H9 (cell line): ENCODE measurements around the gene SIPA1L3. TPM values are rescaled to one million over a fixed set of nuclear protein-coding genes. Genes with fewer than 3 reads are reported as not detected.

Experiments used
- DNase-seq: peaks from one replicate; pipeline ENCODE4 v3.0.0-alpha.2; 2017
- H2AFZ ChIP-seq: one replicate; pipeline ENCODE4 v1.6.1; 2013; ENCODE audit warnings: mild to moderate bottlenecking, low read length, control low read depth, moderate library complexity
- H2AK5ac ChIP-seq: 2 replicates; pipeline ENCODE4 v1.6.1; 2013; ENCODE audit warnings: low read length, control low read depth, mixed read lengths; ENCODE audit not compliant: insufficient read length
- H2BK120ac ChIP-seq: one replicate; pipeline ENCODE4 v1.6.1; 2013; ENCODE audit warnings: low read depth, mild to moderate bottlenecking, low read length, control low read depth, inconsistent platforms; ENCODE audit not compliant: poor library complexity, severe bottlenecking
- H2BK12ac ChIP-seq: 2 replicates; pipeline ENCODE4 v1.6.1; 2013; ENCODE audit warnings: low read length, control low read depth, mixed read lengths, low read depth; ENCODE audit not compliant: insufficient read length
- H2BK15ac ChIP-seq: 2 replicates; pipeline ENCODE4 v1.6.1; 2013; ENCODE audit warnings: low read depth, low read length, control low read depth
- H2BK20ac ChIP-seq: one replicate; pipeline ENCODE4 v1.6.1; 2013; ENCODE audit warnings: low read depth, mild to moderate bottlenecking, low read length, control low read depth, inconsistent platforms; ENCODE audit not compliant: poor library complexity, severe bottlenecking
- H2BK5ac ChIP-seq: 2 replicates; pipeline ENCODE4 v1.6.1; 2013; ENCODE audit warnings: low read length, control low read depth, mixed read lengths; ENCODE audit not compliant: insufficient read length
- H3K14ac ChIP-seq: 2 replicates; pipeline ENCODE4 v1.6.1; 2013; ENCODE audit warnings: low read length, control low read depth; ENCODE audit not compliant: insufficient read depth
- H3K18ac ChIP-seq: 2 replicates; pipeline ENCODE4 v1.6.1; 2013; ENCODE audit warnings: low read depth, mild to moderate bottlenecking, mixed read lengths, low read length, control low read depth; ENCODE audit not compliant: insufficient read length
- H3K23ac ChIP-seq: 2 replicates; pipeline ENCODE4 v1.6.1; 2013; ENCODE audit warnings: low read length, control low read depth, mixed read lengths, low read depth; ENCODE audit not compliant: insufficient read length
- H3K23me2 ChIP-seq: 2 replicates; pipeline ENCODE4 v1.6.1; 2013; ENCODE audit warnings: low read depth, mild to moderate bottlenecking, mixed read lengths, low read length, control low read depth; ENCODE audit not compliant: insufficient read length, poor library complexity, severe bottlenecking
- H3K27ac ChIP-seq: 2 replicates; pipeline ENCODE4 v1.5.1; 2013; ENCODE audit warnings: low read length, control low read depth, mixed read lengths, low read depth; ENCODE audit not compliant: insufficient read length
- H3K27me3 ChIP-seq: 2 replicates; pipeline ENCODE4 v1.6.1; 2013; ENCODE audit warnings: low read length, control low read depth, inconsistent platforms; ENCODE audit not compliant: insufficient read depth
- H3K4ac ChIP-seq: 2 replicates; pipeline ENCODE4 v1.6.1; 2013; ENCODE audit warnings: low read depth, mild to moderate bottlenecking, control low read depth, inconsistent platforms, low read length, moderate library complexity
- H3K4me1 ChIP-seq: 2 replicates; pipeline ENCODE4 v1.6.1; 2013; ENCODE audit warnings: low read length, control low read depth, inconsistent platforms; ENCODE audit not compliant: insufficient read depth
- H3K4me2 ChIP-seq: 2 replicates; pipeline ENCODE4 v1.6.1; 2013; ENCODE audit warnings: low read length, control low read depth, mixed read lengths; ENCODE audit not compliant: insufficient read length, insufficient read depth
- H3K56ac ChIP-seq: 2 replicates; pipeline ENCODE4 v1.6.1; 2013; ENCODE audit warnings: low read depth, mild to moderate bottlenecking, mixed read lengths, low read length, control low read depth; ENCODE audit not compliant: insufficient read length
- H3K79me1 ChIP-seq: 2 replicates; pipeline ENCODE4 v1.6.1; 2013; ENCODE audit warnings: low read depth, mild to moderate bottlenecking, moderate library complexity, low read length, control low read depth, inconsistent platforms; ENCODE audit not compliant: insufficient read depth, poor library complexity, severe bottlenecking
- H3K79me2 ChIP-seq: 2 replicates; pipeline ENCODE4 v1.6.1; 2013; ENCODE audit warnings: low read length, control low read depth, inconsistent platforms; ENCODE audit not compliant: insufficient read depth
- H3K9ac ChIP-seq: 2 replicates; pipeline ENCODE4 v1.6.1; 2013; ENCODE audit warnings: low read length, control low read depth, mixed read lengths; ENCODE audit not compliant: insufficient read length; ENCODE audit errors: extremely low read depth
- H3K9me3 ChIP-seq: one replicate; pipeline ENCODE4 v1.6.1; 2013; ENCODE audit warnings: low read depth, low read length, inconsistent platforms; ENCODE audit not compliant: control insufficient read depth
- H3T11ph ChIP-seq: one replicate; pipeline ENCODE4 v1.6.1; 2013; ENCODE audit warnings: mild to moderate bottlenecking, low read length, control low read depth, inconsistent platforms
- H4K20me1 ChIP-seq: one replicate; pipeline ENCODE4 v1.6.1; 2013; ENCODE audit not compliant: control insufficient read depth, insufficient read length, insufficient read depth
- H4K5ac ChIP-seq: 2 replicates; pipeline ENCODE4 v1.6.1; 2013; ENCODE audit warnings: low read depth, mild to moderate bottlenecking, mixed read lengths, low read length, control low read depth; ENCODE audit not compliant: insufficient read length
- H4K8ac ChIP-seq: replicated peaks from 2 replicates; pipeline ENCODE4 v1.6.1; 2013; ENCODE audit warnings: low read length, control low read depth, mixed read lengths, low read depth; ENCODE audit not compliant: insufficient read length
- H4K91ac ChIP-seq: 2 replicates; pipeline ENCODE4 v1.6.1; 2013; ENCODE audit warnings: low read depth, mild to moderate bottlenecking, moderate library complexity, mixed read lengths, low read length, control low read depth; ENCODE audit not compliant: insufficient read length
- H3K27ac Mint-ChIP-seq, 3 experiments: 2 replicates in 2 of 3; 3 replicates in 1 of 3; pipeline ENCODE4 v1.8.0; 2020 to 2021; ENCODE audit warnings: mixed read lengths in 3 of 3, mild to moderate bottlenecking in 1 of 3, moderate library complexity in 1 of 3
- H3K27me3 Mint-ChIP-seq: 2 replicates; pipeline ENCODE4 v1.8.0; 2021; ENCODE audit warnings: low read depth, mild to moderate bottlenecking, moderate library complexity, mixed read lengths
- H3K36me3 Mint-ChIP-seq, 3 experiments: 2 replicates in 2 of 3; 3 replicates in 1 of 3; pipeline ENCODE4 v1.8.0; 2020 to 2021; ENCODE audit warnings: low read depth in 3 of 3, mixed read lengths in 3 of 3; ENCODE audit not compliant: insufficient read depth in 1 of 3
- H3K4me1 Mint-ChIP-seq, 2 experiments: 2 replicates each; pipeline ENCODE4 v1.8.0; 2020; ENCODE audit warnings: mixed read lengths in 2 of 2
- H3K4me3 Mint-ChIP-seq, 2 experiments: 2 replicates in 1 of 2; 3 replicates in 1 of 2; pipeline ENCODE4 v1.8.0; 2020 to 2021; ENCODE audit warnings: mild to moderate bottlenecking in 2 of 2, mixed read lengths in 2 of 2, moderate library complexity in 1 of 2
- H3K9me3 Mint-ChIP-seq, 2 experiments: 2 replicates in 1 of 2; 3 replicates in 1 of 2; pipeline ENCODE4 v1.8.0; 2020; ENCODE audit warnings: mild to moderate bottlenecking in 2 of 2, mixed read lengths in 2 of 2, moderate library complexity in 1 of 2
- CTCF ChIP-seq: fragments of 200-600 bp; sonication (generic); conservative IDR thresholded peaks from 3 replicates; pipeline ENCODE4 v1.8.0; 2021; ENCODE audit warnings: antibody characterized with exemption, mild to moderate bottlenecking
- WGBS: extraction: QIAGEN DNeasy Blood & Tissue Kit; methylation state at CpG from one replicate; pipeline ENCODE4 v1.1.7; 2013; ENCODE audit warnings: missing lambda C conversion rate, low lambda C conversion rate, mixed read lengths; ENCODE audit not compliant: insufficient read length; ENCODE audit errors: extremely low coverage; 5-methylcytosine and 5-hydroxymethylcytosine counted together
- total RNA-seq: library from RNA; stranded (reverse); gene quantifications from 2 replicates; pipeline ENCODE4 v1.2.1, GENCODE V29; 2021

The SIPA1L3 gene
- total RNA-seq, 1 experiment from 2014 or later = 40.1 TPM

- Histone ChIP-seq H3K18ac (no peak overlapping the region), H3K9me3 (no peaks in the 10 kb centered on the region), H3K79me1 (no peaks in the 10 kb centered on the region), H3K4me2 (no peak overlapping the region), H3T11ph (no peak overlapping the region), H2BK12ac (no peak overlapping the region), H4K8ac (no peak overlapping the region), H2BK5ac (no peak overlapping the region), H3K56ac (no peak overlapping the region), H3K4me1 (no peaks in the 10 kb centered on the region), H2AFZ (no peak overlapping the region), H2BK15ac (no peak overlapping the region), H3K27me3 (no peaks in the 10 kb centered on the region), H3K9ac (no peak overlapping the region), H3K4ac (no peak overlapping the region), H2BK20ac (no peak overlapping the region), H3K23ac (no peak overlapping the region), H3K27ac (no peak overlapping the region), H2AK5ac (no peak overlapping the region), H3K23me2 (no peaks in the 10 kb centered on the region), H3K14ac (no peak overlapping the region), H3K79me2 (no peaks in the 10 kb centered on the region), H2BK120ac (no peak overlapping the region), H4K5ac (no peak overlapping the region), H4K20me1 (no peaks in the 10 kb centered on the region), H4K91ac (no peak overlapping the region)
- Mint-ChIP-seq H3K4me3 (no peak overlapping the region), H3K27me3 (no peaks in the 10 kb centered on the region), H3K27ac (peak overlapping the region; percentile 41 to 90 (median 41); a peak in 3 of 7 replicates), H3K36me3 (peaks cover 7 to 24% (median 22%) of the 10 kb centered on the region in 3 experiments; a peak in 6 of 7 replicates), H3K9me3 (no peaks in the 10 kb centered on the region), H3K4me1 (peaks cover 0 to 5% of the 10 kb centered on the region in 2 experiments; a peak in 2 of 4 replicates)
- TF ChIP-seq CTCF = no peak
- DNase-seq = no peak
- no CpG with 5 or more reads among the region's 40 CpGs for WGBS
These were observed 245.7 kb downstream of the SIPA1L3 start for GRCh38 chr19:38152461-38153379.
